H1 (cell line): Measurements from ENCODE around the gene EGFR.

Source experiments
- BACH1 ChIP-seq: IDR thresholded peaks from 2 replicates; pipeline ENCODE4 v1.6.1; 2012; ENCODE audit warnings: low read length, improper control_type of control experiment
- EGR1 ChIP-seq: IDR thresholded peaks from 2 replicates; pipeline ENCODE4 v1.6.1; 2011; ENCODE audit warnings: low read depth, low read length, borderline replicate concordance
- EP300 ChIP-seq, 2 experiments: IDR thresholded peaks; 1 replicate in 1 of 2; 2 replicates in 1 of 2; pipeline ENCODE4 v1.6.1; 2011 to 2012; ENCODE audit warnings: low read depth in 2 of 2, low read length in 2 of 2, mild to moderate bottlenecking in 2 of 2, borderline replicate concordance in 1 of 2, inconsistent platforms in 1 of 2, moderate library complexity in 1 of 2
- JUN ChIP-seq: IDR thresholded peaks from 2 replicates; pipeline ENCODE4 v1.6.1; 2011; ENCODE audit warnings: low read depth, mild to moderate bottlenecking, improper control_type of control experiment, low read length
- KDM5A ChIP-seq: fragments of 200-600 bp; IDR thresholded peaks from 2 replicates; pipeline ENCODE4 v1.7.1; 2012; ENCODE audit warnings: mild to moderate bottlenecking, low read length, inconsistent platforms, mixed read lengths
- MAX ChIP-seq: IDR thresholded peaks from 2 replicates; pipeline ENCODE4 v1.6.1; 2012; ENCODE audit warnings: inconsistent platforms
- SRF ChIP-seq: IDR thresholded peaks from 2 replicates; pipeline ENCODE4 v1.6.1; 2011; ENCODE audit warnings: mild to moderate bottlenecking, low read depth, low read length, moderate library complexity
- TEAD4 ChIP-seq: IDR thresholded peaks from 2 replicates; pipeline ENCODE4 v1.6.1; 2012; ENCODE audit warnings: low read depth, low read length, inconsistent platforms, mixed read lengths
- YY1 ChIP-seq: IDR thresholded peaks from 2 replicates; pipeline ENCODE4 v1.6.1; 2011; ENCODE audit warnings: low read depth, mild to moderate bottlenecking, low read length
- ZNF274 ChIP-seq: IDR thresholded peaks from 2 replicates; pipeline ENCODE4 v1.7.0; 2012; ENCODE audit warnings: low read length, borderline replicate concordance; ENCODE audit errors: extremely low read depth
- TF ChIP-seq, protein P1 (sequence below), 3 experiments: IDR thresholded peaks; 1 replicate in 2 of 3; 2 replicates in 1 of 3; pipeline versions ENCODE4 v1.5.1 to v1.6.1; 2011; ENCODE audit warnings: low read length in 3 of 3, mild to moderate bottlenecking in 3 of 3, inconsistent platforms in 2 of 3, low read depth in 1 of 3, moderate library complexity in 1 of 3; ENCODE audit not compliant: insufficient read depth in 1 of 3; ENCODE audit errors: control extremely low read depth in 1 of 3

GRCh38 chr7:55147101-55147500 is 128.3 kb downstream of the EGFR start:
- no peak for TF ChIP-seq KDM5A
- TF ChIP-seq, protein P1, sequence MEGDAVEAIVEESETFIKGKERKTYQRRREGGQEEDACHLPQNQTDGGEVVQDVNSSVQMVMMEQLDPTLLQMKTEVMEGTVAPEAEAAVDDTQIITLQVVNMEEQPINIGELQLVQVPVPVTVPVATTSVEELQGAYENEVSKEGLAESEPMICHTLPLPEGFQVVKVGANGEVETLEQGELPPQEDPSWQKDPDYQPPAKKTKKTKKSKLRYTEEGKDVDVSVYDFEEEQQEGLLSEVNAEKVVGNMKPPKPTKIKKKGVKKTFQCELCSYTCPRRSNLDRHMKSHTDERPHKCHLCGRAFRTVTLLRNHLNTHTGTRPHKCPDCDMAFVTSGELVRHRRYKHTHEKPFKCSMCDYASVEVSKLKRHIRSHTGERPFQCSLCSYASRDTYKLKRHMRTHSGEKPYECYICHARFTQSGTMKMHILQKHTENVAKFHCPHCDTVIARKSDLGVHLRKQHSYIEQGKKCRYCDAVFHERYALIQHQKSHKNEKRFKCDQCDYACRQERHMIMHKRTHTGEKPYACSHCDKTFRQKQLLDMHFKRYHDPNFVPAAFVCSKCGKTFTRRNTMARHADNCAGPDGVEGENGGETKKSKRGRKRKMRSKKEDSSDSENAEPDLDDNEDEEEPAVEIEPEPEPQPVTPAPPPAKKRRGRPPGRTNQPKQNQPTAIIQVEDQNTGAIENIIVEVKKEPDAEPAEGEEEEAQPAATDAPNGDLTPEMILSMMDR (IDR thresholded peaks at IDR 0.05; ENCODE audit: control extremely low read depth in 1 of 3, insufficient read depth in 1 of 3, low read depth in 1 of 3, low read length in 3 of 3) = no peak
- no peak for TF ChIP-seq EP300 (IDR thresholded peaks at IDR 0.05; ENCODE audit: borderline replicate concordance in 1 of 2, low read depth in 2 of 2, low read length in 2 of 2)
- no peak for TF ChIP-seq BACH1
- TF ChIP-seq YY1 = no peak
- TF ChIP-seq EGR1 = no peak
- no peak for TF ChIP-seq ZNF274
- TF ChIP-seq MAX = no peak
- TF ChIP-seq JUN = no peak
- no peak for TF ChIP-seq TEAD4
- no peak for TF ChIP-seq SRF
